Measurements from ENCODE around the gene TCF15. TPM values are rescaled to one million over a fixed set of nuclear protein-coding genes. Genes with fewer than 3 reads are reported as not detected.
A peak's percentile ranks its signal among the peaks of the same experiment; 100 is the strongest.

TCF15 gene
- polyA plus RNA-seq, 2 of the 4 experiments (the other 2 are of a cell fraction) = not detected

- FAIRE-seq (peak; percentile 46), ATAC-seq (peak; percentile 57 to 79), DNase-seq (ENCODE audit: low read depth in 1 of 2, low spot score in 1 of 2) (peak; percentile 87 to 91)
- WGBS (ENCODE audit: missing lambda C conversion rate) = 23% methylated on average over 20 of the region's 20 CpGs
- TF ChIP-seq SMC3 (IDR thresholded peaks at IDR 0.05) = peak; percentile 78
- peak; percentile 84 for TF ChIP-seq POLR2AphosphoS2 (conservative IDR thresholded peaks at IDR 0.05; ENCODE audit: low read length)
- TF ChIP-seq BCL3 (IDR thresholded peaks at IDR 0.05) = 0 out of 3 replicates have a peak, but pooled peaks have one; percentile 12
- TF ChIP-seq MAX (IDR thresholded peaks at IDR 0.05) = 0 out of 2 replicates have a peak, but pooled peaks have one; percentile 30
- peak; percentile 21; the same call in 1 of the 2 replicates for TF ChIP-seq FOSB (CRISPR knock-in tag; IDR thresholded peaks at IDR 0.05)
- peak; percentile 73 to 78 for TF ChIP-seq RAD21 (conservative IDR thresholded peaks at IDR 0.05 in 1 of 2, IDR thresholded peaks at IDR 0.05 in 1 of 2)
- peak; percentile 97 for TF ChIP-seq CTCF (IDR thresholded peaks at IDR 0.05)
- no peak for TF ChIP-seq CHD4 (IDR thresholded peaks at IDR 0.05; ENCODE audit: borderline replicate concordance)
- TF ChIP-seq POLR2A (IDR thresholded peaks at IDR 0.05; ENCODE audit: low read length) = no peak
- TF ChIP-seq PHF8 (IDR thresholded peaks at IDR 0.05; ENCODE audit: borderline replicate concordance, low read depth) = no peak
- peak; percentile 72; the same call in 1 of the 2 replicates for TF ChIP-seq PBX3 (IDR thresholded peaks at IDR 0.05)
- peak; percentile 58; the same call in 1 of the 2 replicates for TF ChIP-seq ELK1 (IDR thresholded peaks at IDR 0.05; ENCODE audit: low read depth, low read length)
- no peak for TF ChIP-seq GATA3 (IDR thresholded peaks at IDR 0.05; ENCODE audit: borderline replicate concordance)
- TF ChIP-seq ZNF302 (CRISPR knock-in tag; IDR thresholded peaks at IDR 0.05) = no peak
- TF ChIP-seq HEYL (CRISPR knock-in tag; IDR thresholded peaks at IDR 0.05) = no peak
- TF ChIP-seq TP53 (CRISPR knock-in tag; IDR thresholded peaks at IDR 0.05) = peak; percentile 43; the same call in 1 of the 2 replicates
- no peak for TF ChIP-seq KDM5A (IDR thresholded peaks at IDR 0.05)
- TF ChIP-seq JUN (IDR thresholded peaks at IDR 0.05) = peak in 1 of 2 experiments; percentile 16; a peak in 1 of 5 replicates
- no peak for TF ChIP-seq RARB (CRISPR knock-in tag; IDR thresholded peaks at IDR 0.05)
- TF ChIP-seq TFCP2L1 (CRISPR knock-in tag; IDR thresholded peaks at IDR 0.05) = no peak; the same call in none of the 2 replicates
- no peak for TF ChIP-seq EHMT2 (IDR thresholded peaks at IDR 0.05; ENCODE audit: low read depth)
- TF ChIP-seq HOXA7 (CRISPR knock-in tag; IDR thresholded peaks at IDR 0.05) = peak; percentile 69; the same call in 1 of the 2 replicates
- no peak for TF ChIP-seq ZSCAN20 (CRISPR knock-in tag; IDR thresholded peaks at IDR 0.05)
- TF ChIP-seq MAZ (IDR thresholded peaks at IDR 0.05; ENCODE audit: borderline replicate concordance, low read depth, low read length) = no peak
- no peak for TF ChIP-seq JUNB (IDR thresholded peaks at IDR 0.05)
- TF ChIP-seq ESRRA (IDR thresholded peaks at IDR 0.05; ENCODE audit: borderline replicate concordance, low read length) = 0 out of 2 replicates have a peak, but pooled peaks have one; percentile 40
- Histone ChIP-seq H3K9me3 (peaks cover 8% of the 10 kb centered on the region; the same call in 1 of the 3 replicates), H3K4me2 (peak overlapping the region; percentile 8), H3K4me1 (peaks cover 25% of the 10 kb centered on the region), H3K27ac (peak overlapping the region in 1 of 2 experiments; percentile 50; a peak in 2 of 6 replicates), H3K4me3 (no peak overlapping the region)
- CTCF ChIA-PET = interaction anchor here (0.6 to 6.4 kb wide), 80 partner anchors 7 to 370 kb away, joined by 3 to 87 read pairs (median 5); partner anchors contain the start of genes SCRT2 and SLC52A3
- POLR2A ChIA-PET = interaction anchor here (0.5 to 0.9 kb wide), 6 partner anchors 22 to 265 kb away, joined by 3 to 4 read pairs (median 3); partner anchors contain the start of gene CSNK2A1
Measured at GRCh38 chr20:645318-646106, 35.4 kb upstream of the TCF15 start.
